GM21423 (cell line): ENCODE data around the gene PAX3.
"Not testable (repeated sequence)": the region's sequence is repeated elsewhere in the genome, so short reads cannot be mapped to it uniquely, and the experiment has no call there.

ENCODE experiments used
- ATAC-seq: cut with Tn5 transposase; IDR thresholded peaks from one replicate; pipeline ENCODE4 v1.9.1; 2021; ENCODE audit warnings: mild to moderate bottlenecking, moderate library complexity; ENCODE audit not compliant: unreplicated experiment

PAX3 gene

DNA sequence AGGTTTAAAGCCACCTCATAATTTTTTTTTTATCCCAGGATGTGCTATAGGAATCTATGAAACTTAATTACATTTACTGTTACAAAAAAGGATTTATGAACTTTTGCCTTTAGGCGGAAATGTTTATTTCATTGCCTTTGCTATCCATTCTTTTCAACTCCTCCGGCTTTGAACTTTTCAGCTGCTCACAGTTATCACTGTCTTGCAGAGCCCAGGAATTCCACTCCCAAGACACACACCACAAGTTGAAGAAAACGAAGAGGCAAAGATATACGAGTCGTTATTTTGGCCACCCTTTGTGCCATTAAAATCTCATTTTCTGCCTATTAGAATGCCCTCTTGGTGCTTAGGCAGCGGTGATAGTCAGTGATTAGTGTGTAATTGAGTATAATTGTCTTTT, 80.0 kb downstream of the PAX3 start:
- no peak for ATAC-seq

DNA sequence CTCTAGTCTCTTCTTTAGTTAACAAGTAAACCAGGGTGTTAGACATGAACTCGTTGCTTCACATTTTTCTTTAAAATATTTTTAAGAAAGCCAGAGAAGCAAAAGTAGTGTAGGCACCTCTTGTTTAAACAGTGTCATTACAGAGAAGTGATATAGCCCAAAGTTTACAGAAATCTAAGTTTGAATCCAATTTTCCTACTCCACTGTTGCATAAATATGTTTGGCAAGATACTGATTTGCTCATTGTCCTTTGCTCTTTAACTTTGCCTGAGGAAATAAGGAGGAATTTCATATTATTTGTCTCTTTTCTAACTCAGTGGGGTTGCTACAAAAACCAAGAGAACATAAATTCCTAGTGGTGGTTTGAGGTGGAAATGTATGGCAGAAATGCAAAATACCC, 81.1 kb downstream of the PAX3 start:
- no peak for ATAC-seq

DNA sequence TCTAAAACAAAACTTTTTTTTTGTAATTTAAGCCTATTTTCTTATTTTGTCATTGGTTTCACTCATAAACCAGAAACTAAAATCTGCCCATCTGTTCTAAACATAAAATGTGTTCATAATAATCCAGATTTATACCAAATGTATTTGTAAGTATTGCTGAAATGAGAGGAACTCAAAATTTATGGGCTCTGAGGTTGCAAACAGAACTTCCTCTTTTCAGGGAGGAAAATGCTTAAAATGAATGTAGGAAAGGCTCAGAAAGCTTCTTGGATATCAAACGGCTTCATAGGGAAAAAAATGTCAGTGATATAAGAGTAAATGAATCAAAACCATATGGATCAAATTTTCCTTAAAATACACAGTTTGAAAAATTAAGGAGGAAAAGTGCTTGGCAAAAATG, 83.9 kb downstream of the PAX3 start:
- ATAC-seq, result no peak

DNA sequence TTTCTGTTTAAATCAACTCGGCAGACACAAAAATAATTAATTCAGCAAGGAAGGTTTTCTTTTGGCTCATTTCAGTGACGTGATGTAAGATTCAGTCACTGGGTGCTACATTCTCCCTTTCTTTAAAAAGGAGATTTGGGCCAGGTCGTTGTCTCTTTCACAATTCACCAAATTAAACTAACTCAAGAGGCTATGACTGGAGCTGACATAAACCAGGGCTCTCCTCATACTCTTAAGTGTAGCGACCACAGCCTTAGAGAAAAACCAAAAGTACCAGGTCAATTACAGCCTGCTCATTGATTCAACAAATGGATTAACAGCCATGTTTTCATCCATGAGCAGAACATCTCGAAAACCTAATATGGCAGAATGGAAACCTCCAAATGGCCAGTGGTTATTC, 85.7 kb downstream of the PAX3 start:
- no peak for ATAC-seq

DNA sequence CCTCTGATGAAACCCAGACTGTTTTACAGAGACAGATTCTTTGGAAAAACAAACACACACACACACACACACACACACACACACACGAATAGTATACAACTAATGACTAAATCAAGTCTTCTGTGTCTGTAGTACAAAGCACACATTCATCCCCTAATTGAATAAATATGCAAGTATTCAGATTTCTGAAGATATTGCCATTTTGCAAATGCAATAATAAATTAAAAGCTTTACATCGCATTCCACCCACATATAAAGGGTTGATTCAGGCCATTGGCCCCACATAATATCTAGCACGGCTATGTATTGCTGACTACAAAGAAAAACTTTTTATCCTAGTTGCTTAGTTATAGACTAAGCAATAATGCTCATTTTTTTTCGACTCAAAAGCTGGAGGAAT, 86.2 kb downstream of the PAX3 start:
- ATAC-seq, result no peak

DNA sequence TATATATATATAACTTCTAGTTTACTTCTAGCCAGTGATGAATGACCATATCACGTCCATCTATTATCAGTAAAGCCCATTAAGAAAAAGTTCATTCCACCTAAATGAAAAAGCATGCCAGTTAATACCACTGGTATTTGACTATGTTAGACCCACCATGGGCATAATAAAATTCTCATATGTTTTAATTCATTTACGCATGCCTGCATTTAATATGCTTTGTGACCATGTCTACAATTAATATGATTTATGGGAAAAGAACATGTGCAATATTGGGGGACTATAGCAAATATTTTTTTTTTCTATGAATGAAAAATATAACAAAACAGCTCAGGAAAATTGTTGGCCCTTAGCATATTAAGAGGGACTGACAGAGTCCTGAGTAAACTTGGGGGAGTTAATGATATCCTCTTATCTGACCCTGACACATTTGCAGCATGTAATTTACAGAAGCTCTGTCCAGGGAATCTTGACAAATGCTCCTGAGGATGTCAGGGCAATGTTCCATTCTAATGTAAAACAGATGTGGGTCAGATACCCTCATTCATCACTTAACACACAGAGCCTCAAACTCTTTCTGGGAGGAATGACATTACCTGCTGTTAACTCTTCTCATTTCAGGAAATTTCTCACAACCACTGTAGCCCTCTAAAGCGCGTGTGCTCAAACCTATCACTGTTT, 90.6 kb downstream of the PAX3 start:
- ATAC-seq, result no peak

DNA sequence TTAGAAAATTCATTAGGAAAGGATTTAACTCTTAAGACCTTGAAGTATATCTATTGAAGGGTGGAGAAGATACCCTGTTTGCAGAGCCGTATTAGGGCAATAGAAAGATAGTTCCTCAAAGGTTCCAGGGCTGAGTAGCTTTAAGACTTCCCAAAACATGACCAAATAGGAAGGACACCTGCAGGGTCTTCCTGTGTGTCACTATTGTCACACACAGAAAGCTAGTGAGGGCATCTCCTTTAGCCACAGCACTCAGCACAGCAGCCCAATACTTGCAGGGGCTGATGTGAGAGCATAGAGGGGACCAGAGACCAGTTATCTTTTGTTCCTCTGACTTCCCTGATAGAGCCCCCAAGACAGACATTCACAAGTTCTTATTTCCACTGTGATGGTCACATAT, 93.7 kb downstream of the PAX3 start:
- no peak for ATAC-seq

DNA sequence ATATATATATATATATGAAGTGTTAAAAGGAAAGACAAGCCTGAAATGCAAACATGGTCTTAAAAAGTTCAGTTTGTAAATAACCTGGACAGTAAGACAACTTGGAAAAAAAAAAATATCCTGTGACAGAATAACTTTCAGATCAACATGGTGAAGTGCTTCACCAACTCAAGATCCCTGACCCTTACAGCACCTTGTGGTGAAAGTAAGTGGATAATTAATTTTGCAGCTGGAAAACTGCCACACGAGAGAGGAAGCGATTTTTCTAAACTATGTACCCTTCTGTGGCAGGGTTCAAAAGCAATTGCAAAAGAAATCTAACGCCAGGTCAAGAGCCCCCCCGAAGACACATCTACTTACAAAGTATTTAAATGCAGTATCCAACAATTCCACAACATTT, 95.8 kb downstream of the PAX3 start:
- no peak for ATAC-seq

DNA sequence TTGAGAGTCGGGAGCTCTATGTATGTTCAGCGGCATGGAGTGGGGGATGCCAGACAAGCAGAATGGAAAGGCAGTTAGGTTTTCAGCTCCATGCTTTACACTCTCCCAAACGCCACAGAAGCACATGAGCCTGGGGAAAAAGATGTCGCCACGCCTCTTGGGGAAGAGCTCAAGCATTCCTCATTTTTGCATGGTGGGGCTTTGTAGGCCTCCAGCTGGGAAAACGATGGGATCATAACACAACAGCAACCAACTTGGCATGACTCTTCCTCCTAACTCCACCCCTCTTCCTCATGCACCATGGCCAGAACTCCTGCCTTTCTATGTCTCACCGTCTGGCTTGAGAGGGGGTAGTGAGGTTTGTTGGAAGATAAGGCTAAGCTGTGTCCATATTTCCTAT, 102.6 kb downstream of the PAX3 start:
- no peak for ATAC-seq

DNA sequence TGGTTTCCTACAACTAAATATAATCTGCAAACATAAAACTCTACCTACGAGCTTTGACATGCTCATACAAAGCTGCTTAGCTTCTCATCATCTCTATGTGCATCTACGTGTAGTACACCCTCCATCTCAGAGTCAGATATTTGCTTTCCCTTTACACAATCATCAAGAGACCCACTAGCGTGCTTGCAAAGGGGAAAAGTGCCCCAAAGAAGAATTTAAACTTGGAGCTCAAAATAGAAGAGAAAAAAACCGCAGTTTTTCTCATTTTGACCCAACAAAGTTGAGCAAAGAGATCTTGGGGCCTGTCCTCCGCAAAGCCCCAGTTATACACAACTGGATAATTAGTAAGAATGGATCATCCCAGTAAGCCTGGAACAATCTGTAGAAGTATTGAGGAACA, 104.1 kb downstream of the PAX3 start:
- ATAC-seq, result no peak

DNA sequence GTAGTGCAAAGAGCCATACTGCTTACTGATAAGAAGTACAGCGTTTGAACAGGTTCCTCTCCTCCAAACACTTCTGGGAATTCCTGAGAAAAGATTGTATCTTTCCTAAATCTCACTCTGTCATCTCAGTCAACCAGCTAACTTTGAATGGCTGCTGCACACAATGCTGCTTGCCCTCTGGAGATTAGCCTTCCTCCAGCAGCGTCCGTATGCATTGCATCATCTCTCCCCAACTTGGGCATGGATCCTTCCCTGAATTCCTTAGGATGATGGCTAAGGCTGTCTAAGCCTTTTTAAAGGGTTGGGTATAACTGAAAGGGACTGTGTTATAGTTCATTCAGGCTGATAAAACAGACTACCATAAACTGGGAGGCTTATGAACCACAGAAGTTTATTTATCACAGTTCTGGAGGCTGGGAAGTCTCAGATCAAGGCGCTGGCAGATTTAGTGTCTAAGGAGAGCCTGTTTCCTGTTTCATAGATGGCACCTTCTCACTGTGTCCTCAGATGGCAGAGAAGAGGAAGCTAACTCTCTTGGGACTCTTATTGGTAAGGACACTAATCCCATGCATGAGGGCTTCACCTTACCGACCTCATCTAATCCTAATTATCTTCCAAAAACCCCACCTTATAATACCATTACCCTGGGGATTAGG, 105.3 kb downstream of the PAX3 start:
- no peak for ATAC-seq

DNA sequence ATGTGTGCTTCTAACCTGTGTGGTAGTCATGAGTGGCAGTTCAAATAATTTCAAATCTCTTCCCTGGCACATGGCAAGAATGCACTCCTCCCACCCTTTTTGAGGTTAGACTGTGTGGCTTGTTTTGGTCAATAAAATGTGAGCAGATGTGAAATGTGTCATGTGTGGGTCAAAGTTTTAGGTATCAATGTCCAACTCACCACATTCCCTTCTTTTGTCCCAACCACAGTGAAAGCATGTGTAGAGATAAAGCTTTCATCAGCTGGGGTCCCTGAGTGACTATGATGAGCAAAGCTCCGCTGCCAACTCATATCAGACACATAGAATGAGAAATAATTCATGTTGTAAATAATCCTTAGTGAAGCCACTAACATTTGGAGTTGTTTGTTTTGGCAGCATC, 118.2 kb downstream of the PAX3 start:
- ATAC-seq, result no peak

DNA sequence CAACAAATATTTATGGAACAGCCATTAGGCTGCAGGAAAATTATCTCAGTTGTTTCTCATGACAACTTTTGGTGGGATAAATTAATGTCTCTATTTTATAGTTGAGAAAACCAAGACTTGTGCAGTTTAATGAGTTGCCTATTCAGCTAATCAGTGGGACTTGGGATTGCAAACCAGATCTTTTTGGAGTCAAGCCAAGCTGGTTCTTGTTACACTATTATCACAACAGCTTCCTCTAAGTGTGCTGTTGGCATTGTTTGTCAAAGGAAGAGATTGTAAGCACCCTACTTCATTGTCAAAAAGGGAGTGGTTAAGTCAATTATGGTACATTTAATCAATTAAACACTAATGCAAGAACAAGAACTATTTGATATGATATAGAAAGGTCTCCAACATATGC, 119.2 kb downstream of the PAX3 start:
- ATAC-seq, result no peak

DNA sequence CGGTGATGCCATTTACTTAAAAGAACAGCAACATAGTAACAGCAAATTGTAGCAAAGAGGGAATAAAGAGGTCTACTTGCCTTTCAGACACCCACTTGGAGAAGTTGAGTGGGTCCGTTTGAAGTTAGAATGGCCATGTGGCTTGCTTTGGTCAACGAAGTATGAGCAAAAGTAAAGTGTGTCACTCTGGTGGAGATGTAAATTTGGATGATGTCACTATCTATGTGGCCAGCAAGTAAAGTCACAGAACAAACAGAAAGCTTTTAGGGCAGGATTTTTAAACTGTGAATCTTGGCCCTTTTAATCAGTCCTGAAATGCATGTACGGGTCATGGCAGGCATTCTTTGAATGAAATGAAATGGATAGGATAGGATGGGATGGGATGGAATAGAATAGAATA, 120.3 kb downstream of the PAX3 start:
- ATAC-seq, result no peak

DNA sequence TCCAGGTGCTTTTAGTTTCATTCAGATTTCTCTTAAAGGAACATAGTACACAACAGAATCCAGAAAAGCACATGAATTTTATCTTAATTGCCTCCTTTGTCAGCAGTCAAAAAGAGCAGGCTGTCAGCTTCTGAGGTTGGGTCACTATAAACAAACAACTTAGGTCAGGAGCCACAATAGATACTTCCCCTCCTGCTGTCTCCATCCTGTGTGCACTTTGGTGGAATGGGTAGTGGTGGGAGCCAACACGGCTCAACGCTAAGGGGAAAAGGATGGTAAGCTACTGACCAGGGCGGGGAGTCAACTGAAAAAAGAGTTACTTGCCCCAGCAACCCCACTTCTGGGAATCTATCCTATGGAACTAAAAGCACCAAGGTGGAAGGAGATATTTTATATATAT, 121.9 kb downstream of the PAX3 start:
- ATAC-seq, result no peak

DNA sequence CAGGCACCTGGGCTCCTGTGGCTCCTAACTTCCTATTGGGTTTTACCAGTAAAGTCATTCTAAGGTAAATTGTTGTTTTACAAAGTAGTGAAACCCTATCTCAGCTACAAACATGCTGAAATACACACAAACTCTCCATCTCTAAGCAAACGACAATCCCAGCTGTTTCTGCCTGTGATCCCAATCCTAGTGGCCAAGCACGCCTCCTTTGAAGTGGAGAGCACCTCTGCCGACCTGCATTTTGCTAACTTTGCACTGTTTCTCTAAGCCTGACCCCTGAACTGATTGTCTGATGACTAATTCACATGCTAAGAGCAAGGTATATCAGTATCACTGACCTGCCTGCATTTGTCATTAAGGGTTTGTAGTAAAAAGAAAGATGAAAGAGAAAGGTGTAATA, 124.3 kb downstream of the PAX3 start:
- no peak for ATAC-seq

DNA sequence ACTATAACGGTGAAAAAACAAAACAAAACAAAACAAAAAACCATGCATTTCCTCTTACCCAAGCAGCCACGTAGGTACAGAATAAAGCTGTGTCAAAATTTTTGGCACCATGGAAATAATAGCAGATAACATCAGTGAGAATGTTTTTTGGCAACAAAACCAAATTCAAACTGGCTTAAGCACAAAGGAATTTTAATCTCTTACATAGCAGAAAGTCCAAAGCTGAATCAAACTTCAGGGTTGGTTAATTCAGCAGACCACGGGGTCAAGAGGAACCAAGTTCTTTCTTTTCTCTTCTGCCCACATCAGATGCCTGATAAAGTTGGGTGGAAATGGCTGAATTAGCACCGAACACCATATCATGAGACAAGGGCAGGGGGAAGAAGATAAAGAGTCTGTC, 129.5 kb downstream of the PAX3 start:
- no peak for ATAC-seq

DNA sequence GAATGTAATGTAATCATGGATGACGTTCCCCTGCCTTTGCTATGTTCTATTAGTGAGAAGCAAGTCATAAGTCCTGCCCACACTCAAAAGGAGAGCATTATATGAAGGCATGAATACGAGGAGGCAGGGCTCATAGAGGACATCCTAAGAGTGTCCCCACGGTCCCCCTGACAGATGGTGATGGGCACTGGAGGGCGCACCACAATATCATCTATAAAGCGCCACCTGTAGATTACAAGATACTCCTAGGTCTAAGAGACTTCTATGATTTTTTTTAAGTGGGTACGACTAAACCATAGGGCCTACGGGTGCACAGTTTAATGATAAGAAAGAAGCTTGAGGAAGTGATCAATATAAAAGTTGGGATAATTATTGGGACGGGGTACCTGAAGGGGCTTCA, 131.0 kb downstream of the PAX3 start:
- ATAC-seq, result no peak

DNA sequence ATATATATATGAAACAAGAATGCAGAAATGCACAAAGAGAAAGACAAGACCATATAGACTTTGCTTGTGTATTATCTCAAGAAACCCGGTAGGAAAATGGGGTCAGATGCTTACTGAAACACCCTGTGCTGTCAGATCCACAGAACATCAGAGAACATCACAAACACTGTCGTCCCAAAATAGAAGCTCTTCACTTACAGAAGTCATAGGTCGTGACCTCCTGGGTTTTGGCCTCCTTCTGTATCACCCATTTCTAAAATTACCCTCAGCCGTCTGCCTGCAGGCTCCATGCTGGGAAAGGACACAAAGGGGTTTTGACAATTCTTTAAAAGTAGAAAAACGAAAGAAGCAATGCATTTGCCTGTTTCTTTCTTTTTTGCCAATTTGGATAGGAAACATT, 137.9 kb downstream of the PAX3 start:
- ATAC-seq, result no peak

DNA sequence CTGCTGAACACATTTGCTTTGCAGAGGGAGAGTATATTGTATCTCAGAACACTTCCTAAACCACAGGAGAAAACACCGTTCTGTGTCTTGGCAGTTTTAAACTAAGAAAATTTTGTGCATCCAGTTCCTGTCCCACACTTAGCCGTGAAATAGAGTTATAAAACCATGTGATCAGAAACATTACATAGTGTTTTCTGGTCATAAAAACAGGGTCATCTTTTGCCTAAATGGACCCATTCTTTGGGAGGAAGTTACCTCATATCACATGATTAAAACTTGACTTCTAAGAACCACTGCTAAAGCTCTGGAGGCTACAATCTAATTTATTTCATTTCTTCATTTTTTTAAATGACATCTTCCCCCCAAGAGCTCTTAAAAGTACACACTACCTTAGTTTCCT, 138.7 kb downstream of the PAX3 start:
- ATAC-seq, result no peak

DNA sequence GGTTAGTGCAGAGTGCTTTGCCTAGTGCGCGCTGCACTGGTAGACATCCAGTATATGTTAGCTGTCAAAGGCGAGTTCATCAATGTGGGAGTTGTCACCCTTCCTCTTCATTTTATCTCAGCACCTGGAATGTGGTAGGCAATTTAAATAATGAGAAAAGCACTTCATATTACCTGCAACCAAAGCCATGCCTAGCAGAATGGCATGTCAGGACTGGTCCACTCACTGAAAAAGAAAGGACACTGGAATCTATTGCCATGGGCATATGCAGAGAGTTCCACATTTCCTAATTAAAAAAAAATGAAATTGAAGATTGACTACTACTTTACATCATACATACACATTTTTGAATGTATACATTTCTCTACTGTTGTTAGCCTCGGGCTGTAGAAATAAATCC, 139.6 kb downstream of the PAX3 start:
- ATAC-seq, result no peak

DNA sequence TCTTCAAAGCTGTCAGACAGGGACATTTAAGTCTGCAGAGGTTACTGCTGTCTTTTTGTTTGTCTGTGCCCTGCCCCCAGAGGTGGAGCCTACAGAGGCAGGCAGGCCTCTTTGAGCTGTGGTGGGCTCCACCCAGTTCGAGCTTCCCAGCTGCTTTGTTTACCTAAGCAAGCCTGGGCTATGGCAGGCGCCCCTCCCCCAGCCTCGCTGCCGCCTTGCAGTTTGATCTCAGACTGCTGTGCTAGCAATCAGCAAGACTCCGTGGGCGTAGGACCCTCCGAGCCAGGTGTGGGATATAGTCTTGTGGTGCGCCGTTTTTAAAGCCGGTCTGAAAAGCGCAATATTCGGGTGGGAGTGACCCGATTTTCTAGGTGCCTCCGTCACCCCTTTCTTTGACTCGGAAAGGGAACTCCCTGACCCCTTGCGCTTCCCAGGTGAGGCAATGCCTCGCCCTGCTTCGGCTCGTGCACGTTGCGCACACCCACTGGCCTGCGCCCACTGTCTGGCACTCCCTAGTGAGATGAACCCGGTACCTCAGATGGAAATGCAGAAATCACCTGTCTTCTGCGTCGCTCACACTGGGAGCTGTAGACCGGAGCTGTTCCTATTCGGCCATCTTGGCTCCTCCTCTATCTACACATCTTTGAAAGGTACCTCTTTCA, 143.7 kb downstream of the PAX3 start:
- ATAC-seq, result not testable (repeated sequence)
